Prostate gland (tissue), 2 donors: ENCODE results near the gene STK17A.

Experiments
- POLR2A ChIP-seq: fragments of 450-650 bp; IDR thresholded peaks from one replicate; pipeline ENCODE4 v1.6.1; 2016; ENCODE audit warnings: antibody characterized with exemption, mild to moderate bottlenecking
- POLR2AphosphoS5 ChIP-seq: sonication (generic); formaldehyde crosslinking; IDR thresholded peaks from one replicate; pipeline ENCODE4 v1.6.1; 2017; ENCODE audit warnings: antibody characterized with exemption
- TF ChIP-seq, protein P1 (sequence below), 4 experiments: fragments of 200-600 bp in 2 of 4; fragments of 450-650 bp in 2 of 4; sonication (generic) in 2 of 4; IDR thresholded peaks; 1 replicate in 3 of 4; 2 replicates in 1 of 4; pipeline ENCODE4 v1.5.1; 2016 to 2019; ENCODE audit warnings: antibody characterized with exemption in 4 of 4, mild to moderate bottlenecking in 2 of 4, moderate library complexity in 2 of 4

DNA sequence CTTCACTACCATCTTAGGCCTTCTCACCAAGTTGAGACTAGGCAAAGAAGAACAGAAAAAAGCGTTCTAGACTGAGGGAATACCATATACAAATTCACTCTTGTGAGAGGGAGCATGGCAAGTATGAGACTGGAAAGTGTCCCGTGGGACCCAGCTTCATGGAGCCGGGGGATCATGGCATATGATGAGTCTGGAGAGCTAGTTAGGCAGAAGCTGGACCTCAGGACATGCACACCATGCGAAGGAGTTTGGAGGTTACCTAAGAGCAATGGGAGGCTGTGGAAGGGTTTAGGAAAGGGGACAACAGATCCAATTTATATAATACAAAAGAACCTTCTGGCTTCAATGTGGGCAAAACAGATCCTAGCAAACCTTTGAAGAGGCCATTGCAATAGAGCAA, 34.1 kb downstream of the STK17A start:
- no peak for TF ChIP-seq POLR2AphosphoS5
- TF ChIP-seq, protein P1, sequence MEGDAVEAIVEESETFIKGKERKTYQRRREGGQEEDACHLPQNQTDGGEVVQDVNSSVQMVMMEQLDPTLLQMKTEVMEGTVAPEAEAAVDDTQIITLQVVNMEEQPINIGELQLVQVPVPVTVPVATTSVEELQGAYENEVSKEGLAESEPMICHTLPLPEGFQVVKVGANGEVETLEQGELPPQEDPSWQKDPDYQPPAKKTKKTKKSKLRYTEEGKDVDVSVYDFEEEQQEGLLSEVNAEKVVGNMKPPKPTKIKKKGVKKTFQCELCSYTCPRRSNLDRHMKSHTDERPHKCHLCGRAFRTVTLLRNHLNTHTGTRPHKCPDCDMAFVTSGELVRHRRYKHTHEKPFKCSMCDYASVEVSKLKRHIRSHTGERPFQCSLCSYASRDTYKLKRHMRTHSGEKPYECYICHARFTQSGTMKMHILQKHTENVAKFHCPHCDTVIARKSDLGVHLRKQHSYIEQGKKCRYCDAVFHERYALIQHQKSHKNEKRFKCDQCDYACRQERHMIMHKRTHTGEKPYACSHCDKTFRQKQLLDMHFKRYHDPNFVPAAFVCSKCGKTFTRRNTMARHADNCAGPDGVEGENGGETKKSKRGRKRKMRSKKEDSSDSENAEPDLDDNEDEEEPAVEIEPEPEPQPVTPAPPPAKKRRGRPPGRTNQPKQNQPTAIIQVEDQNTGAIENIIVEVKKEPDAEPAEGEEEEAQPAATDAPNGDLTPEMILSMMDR (IDR thresholded peaks at IDR 0.05): no peak
- no peak for TF ChIP-seq POLR2A
